NCI-H1092 (cell line): ENCODE results near the gene SPDYE16.
"Not testable (repeated sequence)": the region's sequence is repeated elsewhere in the genome, so short reads cannot be mapped to it uniquely, and the experiment has no call there.

ENCODE experiments used
- DNase-seq: peaks from one replicate; lab custom pipeline; 2025; lab: John Stamatoyannopoulos, UW

SPDYE16 gene

GRCh38 chr7:76543197-76543596 is at the start of gene SPDYE16:
Gene SPDYE16 (minus strand): TSS chr7:76543297. CDS start chr7:76541459, 1,838 bp downstream.
- not testable (repeated sequence) for DNase-seq

- not testable (repeated sequence) for DNase-seq
These were observed 49.6 kb upstream of the SPDYE16 start for GRCh38 chr7:76592694-76593093.

GRCh38 chr7:76591602-76592304 is 48.7 kb upstream of the SPDYE16 start:
- DNase-seq: not testable (repeated sequence)

GRCh38 chr7:76591033-76591432 is 47.9 kb upstream of the SPDYE16 start:
- DNase-seq: not testable (repeated sequence)

- DNase-seq: not testable (repeated sequence)
These were observed 45.5 kb upstream of the SPDYE16 start for GRCh38 chr7:76588586-76588985.

GRCh38 chr7:76586585-76587315 is 43.7 kb upstream of the SPDYE16 start:
- peak; percentile 7 for DNase-seq

GRCh38 chr7:76583636-76584281 is 40.7 kb upstream of the SPDYE16 start:
- not testable (repeated sequence) for DNase-seq

GRCh38 chr7:76582848-76583631 is 39.9 kb upstream of the SPDYE16 start:
- DNase-seq: peak; percentile 69

- not testable (repeated sequence) for DNase-seq
These were observed 33.0 kb upstream of the SPDYE16 start for GRCh38 chr7:76575919-76576655.

GRCh38 chr7:76575431-76575830 is 32.3 kb upstream of the SPDYE16 start:
- not testable (repeated sequence) for DNase-seq

GRCh38 chr7:76572296-76572695 is 29.2 kb upstream of the SPDYE16 start:
- DNase-seq: not testable (repeated sequence)

GRCh38 chr7:76570324-76570775 is 27.3 kb upstream of the SPDYE16 start:
- not testable (repeated sequence) for DNase-seq

GRCh38 chr7:76568742-76569141 is 25.6 kb upstream of the SPDYE16 start:
- not testable (repeated sequence) for DNase-seq

- DNase-seq: not testable (repeated sequence)
These were observed 24.7 kb upstream of the SPDYE16 start for GRCh38 chr7:76567753-76568152.

- DNase-seq: not testable (repeated sequence)
These were observed 24.2 kb upstream of the SPDYE16 start for GRCh38 chr7:76567311-76567710.

GRCh38 chr7:76565001-76565400 is 21.9 kb upstream of the SPDYE16 start:
- not testable (repeated sequence) for DNase-seq

- DNase-seq: not testable (repeated sequence)
These were observed 18.2 kb upstream of the SPDYE16 start for GRCh38 chr7:76561342-76561741.

GRCh38 chr7:76560157-76560556 is 17.1 kb upstream of the SPDYE16 start:
- not testable (repeated sequence) for DNase-seq

- DNase-seq: not testable (repeated sequence)
These were observed 16.6 kb upstream of the SPDYE16 start for GRCh38 chr7:76559685-76560084.

- DNase-seq: not testable (repeated sequence)
These were observed 8.9 kb upstream of the SPDYE16 start for GRCh38 chr7:76551992-76552391.

GRCh38 chr7:76549855-76550248 is 6.8 kb upstream of the SPDYE16 start:
- not testable (repeated sequence) for DNase-seq
